Sigmoid colon (tissue), 7 donors: Measurements from ENCODE around the gene S100A4. TPM values are rescaled to one million over a fixed set of nuclear protein-coding genes. Genes with fewer than 3 reads are reported as not detected.
A peak's percentile ranks its signal among the peaks of the same experiment; 100 is the strongest.

Experiments
- DNase-seq: peaks from one replicate; pipeline ENCODE4 v3.0.0-alpha.2; 2019
- H3K27ac ChIP-seq, 4 donors: fragments of 200-600 bp; sonication (generic); one replicate each; pipeline ENCODE4 v1.5.1; 2016 to 2019; ENCODE audit warnings: mild to moderate bottlenecking in 1 of 4
- H3K27me3 ChIP-seq, 3 donors: fragments of 200-600 bp; sonication (generic); one replicate each; pipeline ENCODE4 v1.5.1; 2019; ENCODE audit warnings: mild to moderate bottlenecking in 1 of 3
- H3K36me3 ChIP-seq, 4 donors: fragments of 200-600 bp; sonication (generic); one replicate each; pipeline ENCODE4 v1.5.1; 2016 to 2019
- H3K4me1 ChIP-seq, 4 donors: fragments of 200-600 bp; sonication (generic); one replicate each; pipeline ENCODE4 v1.5.1; 2017 to 2019
- H3K4me3 ChIP-seq, 4 donors: fragments of 200-600 bp; sonication (generic); one replicate each; pipeline ENCODE4 v1.5.1; 2017 to 2019; ENCODE audit warnings: mild to moderate bottlenecking in 2 of 4, moderate library complexity in 1 of 4
- H3K9me3 ChIP-seq, 4 donors: fragments of 200-600 bp in 3 of 4; sonication (generic) in 3 of 4; one replicate each; pipeline versions ENCODE4 v1.5.1 to v1.6.1; 2013 to 2019
- EP300 ChIP-seq, 4 donors: sonication (generic); formaldehyde crosslinking; IDR thresholded peaks; one replicate each; pipeline ENCODE4 v1.6.1; 2017; ENCODE audit warnings: antibody characterized with exemption in 4 of 4
- POLR2A ChIP-seq, 2 donors: fragments of 450-650 bp; IDR thresholded peaks; one replicate each; pipeline ENCODE4 v1.6.1; 2016; ENCODE audit warnings: antibody characterized with exemption in 2 of 2, mild to moderate bottlenecking in 2 of 2, moderate library complexity in 2 of 2
- POLR2AphosphoS5 ChIP-seq, 4 donors: sonication (generic); formaldehyde crosslinking; IDR thresholded peaks; one replicate each; pipeline ENCODE4 v1.6.1; 2017; ENCODE audit warnings: antibody characterized with exemption in 4 of 4
- WGBS, 2 donors: extraction: QIAGEN DNeasy Blood & Tissue Kit; methylation state at CpG; one replicate each; pipeline ENCODE4 v1.1.7; 2013; 5-methylcytosine and 5-hydroxymethylcytosine counted together
- intact Hi-C: fragments of 100-400 bp; cut with DNase I; formaldehyde crosslinking; loops from one replicate; pipeline ENCODE4 v1.15.1; 2023
- polyA plus RNA-seq, 3 donors: library from polyadenylated mRNA; stranded (reverse); fragments of 200-250 nt; gene quantifications; one replicate each; pipeline ENCODE4 v1.2.3, GENCODE V29; 2013
- total RNA-seq, 4 donors: library from RNA; depleted of rRNA; stranded (reverse); fragments of >200 nt; gene quantifications; one replicate each; pipeline ENCODE4 v1.1.0, GENCODE V29; 2016
- TF ChIP-seq, protein P1 (sequence below), 4 experiments: fragments of 450-650 bp in 3 of 4; fragments of 200-600 bp in 1 of 4; IDR thresholded peaks; one replicate each; pipeline ENCODE4 v1.5.1; 2016 to 2019; ENCODE audit warnings: antibody characterized with exemption in 4 of 4, mild to moderate bottlenecking in 3 of 4, moderate library complexity in 2 of 4
- donor health status: healthy with polysubstance abuse.
- donor health status: Bipolar disorder and iron deficiency.
- donor health status: healthy.

The S100A4 gene
- total and polyA plus RNA-seq, 7 donors: 189 to 499 (median 336) TPM

DNA sequence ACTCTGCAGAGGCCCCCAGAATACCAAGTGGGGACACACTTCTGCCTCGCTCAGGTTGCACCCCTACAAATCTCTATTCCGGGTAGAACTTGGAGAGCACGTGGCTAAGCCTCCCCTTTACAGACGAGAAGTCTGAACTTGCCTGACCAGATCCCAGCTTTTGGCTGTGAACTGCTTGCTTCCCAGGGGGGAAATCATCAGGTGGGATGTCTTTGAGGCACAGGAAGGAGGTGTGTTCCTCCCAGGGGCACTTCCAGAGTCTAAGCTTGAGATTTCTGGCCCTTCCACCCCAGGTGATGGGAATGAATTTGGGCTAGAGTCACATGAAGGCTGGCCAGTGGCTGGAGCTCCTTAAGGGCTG is 4.8 kb upstream of the S100A4 start:
- Histone ChIP-seq H3K27ac (peak overlapping the region in 2 of 4 donors; percentile 90), H3K36me3 (no peaks in the 10 kb centered on the region), H3K4me3 (no peak overlapping the region), H3K4me1 (peaks cover 0 to 66% (median 61%) of the 10 kb centered on the region in 4 donors), H3K27me3 (no peaks in the 10 kb centered on the region), H3K9me3 (no peaks in the 10 kb centered on the region)
- 92 to 94% methylated on average over 4 of the region's 4 CpGs for WGBS, 2 donors
- no peak for DNase-seq
- intact Hi-C loops: loop anchor here (2.0 kb wide), 1 partner anchor 14 kb away; the partner anchor contains the start of gene S100A2
- TF ChIP-seq POLR2AphosphoS5 (IDR thresholded peaks at IDR 0.05) (no peak), EP300 (IDR thresholded peaks at IDR 0.05) (no peak), POLR2A (IDR thresholded peaks at IDR 0.05) (no peak)
- TF ChIP-seq, protein P1, sequence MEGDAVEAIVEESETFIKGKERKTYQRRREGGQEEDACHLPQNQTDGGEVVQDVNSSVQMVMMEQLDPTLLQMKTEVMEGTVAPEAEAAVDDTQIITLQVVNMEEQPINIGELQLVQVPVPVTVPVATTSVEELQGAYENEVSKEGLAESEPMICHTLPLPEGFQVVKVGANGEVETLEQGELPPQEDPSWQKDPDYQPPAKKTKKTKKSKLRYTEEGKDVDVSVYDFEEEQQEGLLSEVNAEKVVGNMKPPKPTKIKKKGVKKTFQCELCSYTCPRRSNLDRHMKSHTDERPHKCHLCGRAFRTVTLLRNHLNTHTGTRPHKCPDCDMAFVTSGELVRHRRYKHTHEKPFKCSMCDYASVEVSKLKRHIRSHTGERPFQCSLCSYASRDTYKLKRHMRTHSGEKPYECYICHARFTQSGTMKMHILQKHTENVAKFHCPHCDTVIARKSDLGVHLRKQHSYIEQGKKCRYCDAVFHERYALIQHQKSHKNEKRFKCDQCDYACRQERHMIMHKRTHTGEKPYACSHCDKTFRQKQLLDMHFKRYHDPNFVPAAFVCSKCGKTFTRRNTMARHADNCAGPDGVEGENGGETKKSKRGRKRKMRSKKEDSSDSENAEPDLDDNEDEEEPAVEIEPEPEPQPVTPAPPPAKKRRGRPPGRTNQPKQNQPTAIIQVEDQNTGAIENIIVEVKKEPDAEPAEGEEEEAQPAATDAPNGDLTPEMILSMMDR (IDR thresholded peaks at IDR 0.05): no peak

DNA sequence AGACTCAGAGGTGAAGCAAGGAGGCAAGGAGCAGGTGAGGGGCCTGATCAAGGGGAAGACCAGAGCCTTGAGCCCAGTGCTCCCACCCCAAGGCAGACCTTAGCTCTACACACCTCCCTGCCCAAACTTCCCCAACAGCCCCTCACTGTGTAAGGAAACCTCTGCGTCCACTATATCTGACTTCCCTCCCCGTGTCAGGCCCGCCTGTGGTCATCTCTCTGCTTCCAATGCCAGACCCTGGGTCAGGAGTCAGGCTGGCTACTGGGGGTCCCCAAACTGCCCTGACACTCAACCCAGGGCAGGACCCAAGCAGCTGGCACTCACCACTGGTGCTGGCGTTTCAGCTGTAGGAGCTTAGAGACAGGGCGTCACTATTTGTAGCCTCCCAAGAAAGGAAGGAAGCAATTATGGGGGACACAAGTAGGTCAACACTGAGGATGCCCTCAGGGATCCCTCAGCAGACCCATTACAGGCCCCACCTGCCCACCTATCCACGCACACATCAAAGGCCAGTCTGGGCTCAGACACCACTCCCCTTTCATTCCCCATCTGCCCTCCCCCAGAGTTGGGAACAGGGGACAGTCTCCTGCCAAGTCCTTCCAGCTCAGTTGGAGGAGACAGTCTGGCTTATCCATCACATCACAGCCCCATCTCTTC is 4.3 kb upstream of the S100A4 start:
- Histone ChIP-seq H3K4me1 (peaks cover 0 to 71% (median 66%) of the 10 kb centered on the region in 4 donors), H3K27me3 (no peaks in the 10 kb centered on the region), H3K4me3 (no peak overlapping the region), H3K36me3 (no peaks in the 10 kb centered on the region), H3K27ac (peak overlapping the region; percentile 58 to 90 (median 89)), H3K9me3 (no peaks in the 10 kb centered on the region)
- DNase-seq: no peak
- no peak for TF ChIP-seq POLR2A (IDR thresholded peaks at IDR 0.05)
- TF ChIP-seq, protein P1 (IDR thresholded peaks at IDR 0.05): no peak
- TF ChIP-seq POLR2AphosphoS5 (IDR thresholded peaks at IDR 0.05): no peak
- TF ChIP-seq EP300 (IDR thresholded peaks at IDR 0.05): no peak
- intact Hi-C loops: loop anchor here (2.0 kb wide), 1 partner anchor 15 kb away; the partner anchor contains the start of gene S100A2
- 87 to 92% methylated on average over 6 of the region's 6 CpGs for WGBS, 2 donors

DNA sequence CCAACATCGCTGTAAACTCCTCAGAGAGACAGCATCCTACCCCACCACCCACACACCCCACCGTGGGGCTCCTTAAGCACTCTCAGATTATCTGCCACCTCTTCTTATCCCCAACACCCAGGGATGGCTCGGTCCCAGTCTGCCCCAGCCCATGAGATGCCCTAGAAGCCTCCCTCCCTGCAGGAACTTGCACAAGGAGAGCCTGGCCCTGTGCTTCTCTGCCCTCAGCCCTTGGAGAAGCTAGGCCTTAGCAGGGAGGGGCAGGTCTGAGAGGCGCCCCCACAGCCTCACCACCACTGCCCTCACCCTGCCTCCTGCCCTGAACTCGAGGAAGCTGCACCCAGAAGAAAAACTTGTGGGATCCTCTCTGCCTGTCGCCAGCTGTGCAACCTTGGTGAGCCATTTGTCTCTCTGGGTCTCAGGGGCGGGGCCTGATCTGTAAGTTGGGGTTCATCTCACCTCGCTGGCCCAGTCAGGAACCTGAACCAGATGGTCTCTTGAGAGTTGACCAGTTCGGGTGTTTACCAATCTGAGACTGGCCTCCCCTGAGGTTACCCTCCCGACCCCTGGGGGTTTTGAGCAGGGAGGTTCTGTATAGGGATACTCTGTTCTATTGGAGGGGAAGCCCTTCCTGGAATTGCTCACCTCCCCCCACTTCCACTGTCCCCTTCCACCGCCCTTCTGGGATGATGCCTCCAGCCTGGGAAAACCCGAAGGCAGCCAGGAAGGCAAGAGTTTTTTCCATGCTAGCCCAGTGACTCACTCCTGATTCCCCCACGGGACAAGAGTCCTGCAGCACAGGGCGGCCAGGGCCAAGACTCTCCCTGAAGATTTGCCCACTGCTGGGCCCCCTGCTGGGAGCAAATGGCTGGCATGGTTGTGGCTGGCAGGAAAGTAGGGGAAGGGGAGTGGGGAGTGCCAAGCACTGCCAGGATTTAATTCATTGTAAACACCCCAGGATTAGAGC is 3.4 kb upstream of the S100A4 start, which contains the start of gene S100A3:
Gene S100A3, minus strand, starts transcription at position 537 of the 967 bp plus-strand sequence. CDS start 773 bp downstream, outside the sequence.
- no peak for TF ChIP-seq POLR2A (IDR thresholded peaks at IDR 0.05)
- peak; percentile 5 to 84 (median 49) for TF ChIP-seq POLR2AphosphoS5 (IDR thresholded peaks at IDR 0.05)
- TF ChIP-seq, protein P1 (IDR thresholded peaks at IDR 0.05): no peak
- peak in 1 of 4 donors; percentile 88 for TF ChIP-seq EP300 (IDR thresholded peaks at IDR 0.05)
- H3K27ac ChIP-seq: peak within 1 kb of the TSS; percentile 58 to 90 (median 89)
- DNase-seq: peak; percentile 92
- WGBS, 2 donors: 73 to 77% methylated on average over 14 of the region's 14 CpGs
- H3K27me3 ChIP-seq: no peaks in the 10 kb centered on the region
- no peaks in the 10 kb centered on the region for H3K36me3 ChIP-seq
- H3K4me1 ChIP-seq: peaks cover 0 to 74% (median 69%) of the 10 kb centered on the region in 4 donors
- no peak within 1 kb of the TSS for H3K4me3 ChIP-seq
- intact Hi-C loops: no loop called here
- no peaks in the 10 kb centered on the region for H3K9me3 ChIP-seq

DNA sequence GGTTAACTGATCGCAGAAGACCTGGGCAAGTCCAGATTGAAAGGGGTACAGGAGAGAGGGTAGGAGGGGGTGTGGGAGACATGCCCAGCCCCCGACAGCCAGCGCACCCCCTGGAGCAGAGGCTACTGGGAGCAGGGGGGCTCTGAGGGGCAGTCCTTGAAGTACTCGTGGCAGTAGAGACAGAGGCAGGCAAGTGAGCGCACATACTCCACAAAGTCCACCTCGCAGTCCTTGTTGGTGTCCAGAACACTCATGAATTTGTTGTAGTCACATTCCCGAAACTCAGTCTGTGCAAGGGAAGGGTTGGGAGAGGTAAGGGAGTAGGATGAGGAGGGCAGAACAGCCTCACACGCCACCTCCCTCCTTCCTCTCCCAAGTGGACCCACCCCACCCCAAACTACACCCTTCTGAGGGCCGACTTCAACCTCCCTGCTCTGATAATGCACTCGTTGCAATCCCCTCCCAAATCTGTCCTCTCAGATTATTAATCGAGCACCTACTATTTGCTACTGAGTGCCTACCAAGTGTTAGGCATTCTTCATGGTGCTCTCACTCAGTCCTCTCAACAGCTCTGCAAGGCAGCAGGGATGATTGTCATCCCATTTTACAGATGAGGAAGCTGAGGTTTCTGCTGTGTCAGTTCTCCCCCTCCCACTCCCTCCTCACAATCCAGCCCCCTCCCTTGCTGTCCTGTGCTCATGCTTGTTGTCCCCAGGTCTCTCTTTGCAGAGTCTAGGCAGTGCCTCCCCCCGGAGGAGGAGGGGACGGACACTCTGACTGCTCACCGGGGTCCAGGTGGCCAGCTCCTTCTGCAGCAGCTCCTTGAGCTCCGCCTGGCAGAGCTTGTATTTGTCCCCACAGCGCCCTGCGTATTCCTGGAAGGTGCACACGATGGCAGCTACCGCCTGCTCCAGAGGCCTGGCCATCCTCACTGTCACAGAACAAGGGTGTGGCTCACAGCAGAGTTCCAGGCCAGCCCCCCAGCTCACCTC is 2.2 kb upstream of the S100A4 start:
- no peaks in the 10 kb centered on the region for H3K9me3 ChIP-seq
- 86 to 89% methylated on average over 19 of the region's 19 CpGs for WGBS, 2 donors
- intact Hi-C loops: no loop called here
- no peaks in the 10 kb centered on the region for H3K36me3 ChIP-seq
- peak; percentile 68 for DNase-seq
- H3K4me3 ChIP-seq: no peak overlapping the region
- TF ChIP-seq, protein P1 (IDR thresholded peaks at IDR 0.05): no peak
- TF ChIP-seq POLR2A (IDR thresholded peaks at IDR 0.05) (no peak), POLR2AphosphoS5 (IDR thresholded peaks at IDR 0.05) (peak in 3 of 4 donors; percentile 51 to 63 (median 61)), EP300 (IDR thresholded peaks at IDR 0.05) (no peak)
- H3K27ac ChIP-seq: peak overlapping the region; percentile 81 to 90 (median 89)
- no peaks in the 10 kb centered on the region for H3K27me3 ChIP-seq
- peaks cover 0 to 75% (median 72%) of the 10 kb centered on the region in 4 donors for H3K4me1 ChIP-seq
